Activated CD8-positive, alpha-beta T cell treated with anti-CD3 and anti-CD28 coated beads for 36 hours (primary cell): Measurements from ENCODE around the gene GJA3. TPM values are rescaled to one million over a fixed set of nuclear protein-coding genes. Genes with fewer than 3 reads are reported as not detected.

Source experiments
- ATAC-seq: fragments of 200-7000 bp; cut with Tn5 transposase; one replicate; pipeline ENCODE4 v1.10.0; 2021; ENCODE audit warnings: mild to moderate bottlenecking, moderate library complexity
- CTCF ChIA-PET: fragments of 350-600 bp; sonication (Branson Sonifier 250); formaldehyde crosslinking; loops from one replicate; lab custom pipeline; 2021; ENCODE audit warnings: antibody characterized with exemption; lab: Charles Lee
- POLR2A ChIA-PET: fragments of 350-600 bp; sonication (Branson Sonifier 250); formaldehyde crosslinking; loops from one replicate; lab custom pipeline; 2021; ENCODE audit warnings: antibody characterized with exemption; lab: Charles Lee
- DNase-seq: peaks from one replicate; pipeline ENCODE4 v3.0.0-alpha.2; 2020
- H3K27ac Mint-ChIP-seq: one replicate; pipeline ENCODE4 v1.8.0; 2021; ENCODE audit warnings: mild to moderate bottlenecking, mixed read lengths
- H3K27me3 Mint-ChIP-seq: one replicate; pipeline ENCODE4 v1.8.0; 2021; ENCODE audit warnings: mixed read lengths
- H3K36me3 Mint-ChIP-seq: one replicate; pipeline ENCODE4 v1.8.0; 2021; ENCODE audit warnings: low read depth, mixed read lengths
- H3K4me1 Mint-ChIP-seq: one replicate; pipeline ENCODE4 v1.8.0; 2021; ENCODE audit warnings: low read depth, mixed read lengths
- H3K4me3 Mint-ChIP-seq: one replicate; pipeline ENCODE4 v1.8.0; 2021; ENCODE audit warnings: mild to moderate bottlenecking, moderate library complexity, mixed read lengths
- H3K9me3 Mint-ChIP-seq: one replicate; pipeline ENCODE4 v1.8.0; 2021; ENCODE audit warnings: mixed read lengths
- intact Hi-C: fragments of 100-400 bp; cut with micrococcal nuclease; formaldehyde crosslinking; loops from one replicate; pipeline ENCODE4 v1.10.0; 2022
- total RNA-seq, 2 experiments: library from RNA; stranded (reverse); gene quantifications; one replicate each; pipeline ENCODE4 v1.2.3, GENCODE V29; 2021
- TF ChIP-seq, protein P1 (sequence below): fragments of 200-600 bp; IDR thresholded peaks from one replicate; pipeline ENCODE4 v1.8.0; 2022; ENCODE audit warnings: antibody characterized with exemption, mild to moderate bottlenecking

The GJA3 gene
- total RNA-seq, 2 experiments from 2014 or later, result 0.32 to 0.51 TPM

DNA sequence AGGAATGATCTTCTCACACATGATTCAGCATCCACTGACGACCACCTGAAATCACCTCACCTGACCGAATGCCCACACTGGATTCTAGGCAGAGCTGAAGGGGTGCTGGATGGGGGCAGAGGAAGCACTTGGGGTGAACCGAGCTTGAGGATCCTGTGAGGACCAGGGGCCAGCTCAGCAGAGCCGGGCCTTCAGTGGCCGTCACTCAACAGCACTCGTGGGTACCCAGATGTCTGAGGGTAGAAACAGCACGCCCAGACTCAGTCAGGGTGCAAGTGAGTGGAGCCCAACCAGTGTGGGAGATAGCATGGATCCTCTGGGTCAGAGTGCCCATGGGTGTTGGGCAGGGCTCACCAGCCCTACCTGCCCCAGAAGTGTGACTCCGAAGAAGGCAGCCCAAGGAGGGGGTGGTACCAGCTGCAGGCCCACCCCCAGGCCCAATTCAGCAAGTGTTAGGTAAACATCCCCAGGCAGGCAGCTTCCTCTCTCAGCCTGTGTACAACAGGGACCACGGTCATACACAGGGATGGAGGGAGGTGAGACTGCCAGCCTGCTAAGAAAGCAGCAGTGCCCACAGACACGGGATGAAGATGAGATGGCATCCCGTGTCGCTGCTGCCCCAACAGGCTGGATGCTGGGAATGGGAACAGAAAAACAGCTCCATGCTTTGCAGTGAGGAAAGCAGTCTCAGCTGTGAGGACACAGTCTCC, 16.6 kb downstream of the GJA3 start:
- Mint-ChIP-seq H3K27ac (no peak overlapping the region), H3K4me1 (no peaks in the 10 kb centered on the region), H3K4me3 (no peak overlapping the region), H3K36me3 (no peaks in the 10 kb centered on the region), H3K27me3 (peaks cover 45% of the 10 kb centered on the region), H3K9me3 (no peaks in the 10 kb centered on the region)
- intact Hi-C loops, result no loop called here
- DNase-seq (no peak), ATAC-seq (no peak)
- TF ChIP-seq, protein P1, sequence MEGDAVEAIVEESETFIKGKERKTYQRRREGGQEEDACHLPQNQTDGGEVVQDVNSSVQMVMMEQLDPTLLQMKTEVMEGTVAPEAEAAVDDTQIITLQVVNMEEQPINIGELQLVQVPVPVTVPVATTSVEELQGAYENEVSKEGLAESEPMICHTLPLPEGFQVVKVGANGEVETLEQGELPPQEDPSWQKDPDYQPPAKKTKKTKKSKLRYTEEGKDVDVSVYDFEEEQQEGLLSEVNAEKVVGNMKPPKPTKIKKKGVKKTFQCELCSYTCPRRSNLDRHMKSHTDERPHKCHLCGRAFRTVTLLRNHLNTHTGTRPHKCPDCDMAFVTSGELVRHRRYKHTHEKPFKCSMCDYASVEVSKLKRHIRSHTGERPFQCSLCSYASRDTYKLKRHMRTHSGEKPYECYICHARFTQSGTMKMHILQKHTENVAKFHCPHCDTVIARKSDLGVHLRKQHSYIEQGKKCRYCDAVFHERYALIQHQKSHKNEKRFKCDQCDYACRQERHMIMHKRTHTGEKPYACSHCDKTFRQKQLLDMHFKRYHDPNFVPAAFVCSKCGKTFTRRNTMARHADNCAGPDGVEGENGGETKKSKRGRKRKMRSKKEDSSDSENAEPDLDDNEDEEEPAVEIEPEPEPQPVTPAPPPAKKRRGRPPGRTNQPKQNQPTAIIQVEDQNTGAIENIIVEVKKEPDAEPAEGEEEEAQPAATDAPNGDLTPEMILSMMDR, result no peak
- CTCF ChIA-PET, result no interaction called here
- POLR2A ChIA-PET, result interaction anchor here (1.2 kb wide), 1 partner anchor 13 kb away, joined by 4 read pairs; no protein-coding TSS in a partner anchor

GRCh38 chr13:20142927-20143480, 17.8 kb downstream of the GJA3 start:
- no peak overlapping the region for H3K27ac Mint-ChIP-seq
- TF ChIP-seq, protein P1, result no peak
- H3K9me3 Mint-ChIP-seq, result no peaks in the 10 kb centered on the region
- intact Hi-C loops, result no loop called here
- peaks cover 52% of the 10 kb centered on the region for H3K27me3 Mint-ChIP-seq
- POLR2A ChIA-PET, result interaction anchor here (0.8 to 1.5 kb wide), 2 partner anchors 17 to 18 kb away, joined by 3 read pairs; partner anchors contain the start of gene GJA3
- H3K4me3 Mint-ChIP-seq, result no peak overlapping the region
- CTCF ChIA-PET, result interaction anchor here (2.3 kb wide), 1 partner anchor 15 kb away, joined by 11 read pairs; no protein-coding TSS in a partner anchor
- H3K36me3 Mint-ChIP-seq, result no peaks in the 10 kb centered on the region
- DNase-seq (no peak), ATAC-seq (no peak)
- H3K4me1 Mint-ChIP-seq, result no peaks in the 10 kb centered on the region

DNA sequence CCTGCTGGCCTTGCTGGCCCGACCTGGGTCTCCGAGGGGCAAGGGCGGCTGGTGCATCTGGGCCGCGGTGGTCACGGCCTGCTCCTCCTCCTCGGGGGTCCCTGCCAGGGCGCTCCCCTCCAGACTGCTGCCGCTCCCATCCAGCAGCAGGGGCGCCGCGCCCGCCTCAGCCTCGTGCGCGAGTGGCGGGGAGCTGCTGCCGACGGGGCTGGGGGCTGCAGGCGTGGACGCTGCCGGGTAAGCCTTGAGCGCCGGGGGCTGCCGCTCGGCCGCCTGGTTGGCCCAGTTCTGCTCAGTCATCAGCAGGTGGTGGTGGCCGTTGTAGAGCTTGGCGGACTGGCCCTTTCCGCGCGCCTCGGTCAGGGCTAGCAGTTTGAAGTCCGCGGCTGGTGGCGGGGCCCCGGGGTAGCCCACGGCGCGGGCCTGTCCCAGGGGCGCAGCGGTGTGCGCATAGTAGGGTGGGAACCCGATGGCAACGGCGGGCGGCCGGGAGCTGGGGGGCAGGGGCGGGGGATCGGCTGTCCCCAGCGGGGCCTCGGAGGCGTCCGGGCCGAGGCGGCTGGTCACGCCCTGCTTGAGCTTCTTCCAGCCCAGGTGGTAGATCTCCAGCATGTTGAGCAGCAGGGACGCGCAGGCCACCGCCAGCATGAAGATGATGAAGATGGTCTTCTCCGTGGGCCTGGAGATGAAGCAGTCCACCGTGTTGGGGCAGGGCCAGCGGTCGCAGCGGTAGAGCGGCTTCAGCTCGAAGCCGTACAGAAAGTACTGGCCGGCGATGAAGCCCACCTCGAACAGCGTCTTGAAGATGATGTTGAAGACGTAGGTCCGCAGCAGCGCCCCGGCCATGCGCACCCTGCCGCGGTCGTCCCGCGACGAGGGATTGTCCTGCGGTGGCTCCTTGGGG, 18.6 kb downstream of the GJA3 start:
- POLR2A ChIA-PET, result interaction anchor here (0.8 to 1.5 kb wide), 2 partner anchors 17 to 19 kb away, joined by 3 read pairs; partner anchors contain the start of gene GJA3
- TF ChIP-seq, protein P1, result no peak
- no peak overlapping the region for H3K4me3 Mint-ChIP-seq
- peaks cover 2% of the 10 kb centered on the region for H3K4me1 Mint-ChIP-seq
- DNase-seq (no peak), ATAC-seq (no peak)
- no peaks in the 10 kb centered on the region for H3K9me3 Mint-ChIP-seq
- no peak overlapping the region for H3K27ac Mint-ChIP-seq
- H3K36me3 Mint-ChIP-seq, result no peaks in the 10 kb centered on the region
- intact Hi-C loops, result no loop called here
- CTCF ChIA-PET, result interaction anchor here (1.8 to 2.3 kb wide), 2 partner anchors 14 to 22 kb away, joined by 7 to 11 read pairs; no protein-coding TSS in a partner anchor
- H3K27me3 Mint-ChIP-seq, result peaks cover 55% of the 10 kb centered on the region

GRCh38 chr13:20141238-20142022, 19.4 kb downstream of the GJA3 start:
- peaks cover 5% of the 10 kb centered on the region for H3K4me1 Mint-ChIP-seq
- intact Hi-C loops, result no loop called here
- DNase-seq (no peak), ATAC-seq (no peak)
- H3K27me3 Mint-ChIP-seq, result peaks cover 62% of the 10 kb centered on the region
- no peaks in the 10 kb centered on the region for H3K36me3 Mint-ChIP-seq
- TF ChIP-seq, protein P1, result no peak
- no peak overlapping the region for H3K4me3 Mint-ChIP-seq
- ChIA-PET CTCF (interaction anchor here (1.0 to 2.3 kb wide), 3 partner anchors 14 to 56 kb away, joined by 3 to 11 read pairs (median 7); no protein-coding TSS in a partner anchor), POLR2A (no interaction called here)
- no peaks in the 10 kb centered on the region for H3K9me3 Mint-ChIP-seq
- H3K27ac Mint-ChIP-seq, result no peak overlapping the region
